GM21447 (cell line): Measurements from ENCODE around the gene ZNF705A.
"Not testable (repeated sequence)": the region's sequence is repeated elsewhere in the genome, so short reads cannot be mapped to it uniquely, and the experiment has no call there.

Experiments used
- ATAC-seq: cut with Tn5 transposase; IDR thresholded peaks from one replicate; pipeline ENCODE4 v1.9.1; 2021; ENCODE audit not compliant: unreplicated experiment

The ZNF705A gene

DNA sequence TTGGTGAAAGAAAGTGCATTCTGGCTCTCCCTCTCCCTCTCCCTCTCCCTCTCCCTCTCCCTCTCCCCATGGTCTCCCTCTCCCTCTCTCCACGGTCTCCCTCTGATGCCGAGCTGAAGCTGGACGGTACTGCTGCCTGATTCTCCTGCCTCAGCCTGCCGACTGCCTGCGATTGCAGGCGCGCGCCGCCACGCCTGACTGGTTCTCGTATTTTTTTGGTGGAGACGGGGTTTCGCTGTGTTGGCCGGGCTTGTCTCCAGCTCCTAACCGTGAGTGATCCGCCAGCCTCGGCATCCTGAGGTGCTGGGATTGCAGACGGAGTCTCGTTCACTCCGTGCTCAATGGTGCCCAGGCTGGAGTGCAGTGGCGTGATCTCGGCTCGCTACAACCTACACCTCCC, 26.5 kb downstream of the ZNF705A start:
- not testable (repeated sequence) for ATAC-seq

GRCh38 chr12:8184206-8184605, 27.4 kb downstream of the ZNF705A start:
- not testable (repeated sequence) for ATAC-seq

DNA sequence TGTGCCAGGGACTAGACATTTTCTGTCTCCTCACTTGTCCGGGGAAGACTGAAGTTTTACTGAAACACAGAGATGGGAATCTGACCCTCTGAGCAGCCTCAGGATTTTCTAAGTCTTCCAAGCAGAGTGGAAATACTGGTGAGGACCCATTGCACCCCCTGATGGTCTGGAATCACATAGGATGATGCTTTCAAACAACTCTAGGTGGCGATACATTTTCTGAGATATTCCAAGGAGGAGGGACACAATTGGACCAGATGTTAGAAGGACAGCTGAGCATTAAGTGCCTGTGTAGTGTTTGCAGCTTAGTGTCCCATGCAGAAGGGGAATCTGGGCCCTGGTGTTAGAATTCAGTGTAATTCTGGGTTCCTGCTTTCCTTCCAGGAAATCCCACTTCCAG, 31.3 kb downstream of the ZNF705A start:
- not testable (repeated sequence) for ATAC-seq

DNA sequence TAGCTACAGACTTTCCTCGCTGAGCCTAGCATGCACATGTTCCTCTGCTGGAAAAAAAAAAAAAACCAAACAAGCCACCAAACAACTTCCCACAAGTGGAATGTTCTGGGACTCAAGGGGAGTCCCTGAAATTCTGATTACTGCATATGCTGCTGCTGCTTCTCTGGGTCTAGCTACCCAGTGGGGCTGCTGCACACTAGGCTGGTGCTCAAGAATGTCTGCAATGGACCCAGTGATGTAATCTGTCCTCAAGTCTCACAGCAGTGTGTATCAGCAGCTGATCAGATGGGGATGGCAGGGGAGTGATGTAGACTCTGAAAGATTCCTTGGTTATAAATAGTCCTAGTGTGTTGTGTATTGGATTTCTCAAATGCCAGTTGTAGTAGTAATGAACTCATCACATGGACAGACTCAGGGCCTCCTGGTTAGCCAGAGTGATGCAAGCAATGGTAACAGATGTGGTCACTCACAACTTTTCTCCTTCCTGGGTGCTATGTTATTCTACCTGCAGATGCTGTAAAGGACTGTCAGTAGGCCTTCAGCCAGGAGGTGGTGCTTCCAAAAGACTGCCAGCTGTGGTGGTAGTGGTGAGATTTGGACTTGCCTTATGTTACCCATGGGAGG, 41.0 kb downstream of the ZNF705A start:
- not testable (repeated sequence) for ATAC-seq

DNA sequence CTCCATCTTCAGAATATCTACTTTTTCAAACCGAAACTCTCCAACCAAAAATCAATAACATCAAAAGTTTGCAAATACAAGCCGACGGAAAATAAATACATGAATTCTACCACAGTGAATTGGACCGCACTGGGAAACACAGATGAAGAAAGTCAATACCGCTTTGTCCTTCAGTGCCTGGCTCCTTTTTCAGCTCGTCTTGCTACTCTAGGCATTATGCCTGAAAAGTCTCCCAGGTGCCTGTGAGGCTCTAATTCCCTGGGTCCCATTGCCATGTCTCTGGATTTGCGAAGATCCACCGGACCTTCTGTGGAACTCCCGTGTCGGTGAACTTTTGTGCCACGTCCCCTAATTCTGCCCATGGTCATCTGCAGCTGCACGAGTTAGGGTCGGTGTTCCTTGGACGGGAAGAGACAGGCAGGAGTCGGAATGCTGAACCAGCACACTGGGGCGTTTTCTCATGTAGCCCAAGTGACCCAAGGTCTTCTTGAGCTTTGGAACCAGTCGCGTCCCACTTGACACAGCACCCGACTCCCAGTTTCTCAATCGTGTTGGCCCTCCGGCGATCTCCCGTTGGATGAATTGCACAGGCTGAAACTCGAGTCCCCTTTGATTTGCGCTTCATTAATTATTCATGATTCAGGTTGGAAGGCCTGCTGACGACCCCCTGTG, 62.0 kb downstream of the ZNF705A start:
- not testable (repeated sequence) for ATAC-seq

- ATAC-seq, result not testable (repeated sequence)
Measured at GRCh38 chr12:8221375-8221774, 64.6 kb downstream of the ZNF705A start.

DNA sequence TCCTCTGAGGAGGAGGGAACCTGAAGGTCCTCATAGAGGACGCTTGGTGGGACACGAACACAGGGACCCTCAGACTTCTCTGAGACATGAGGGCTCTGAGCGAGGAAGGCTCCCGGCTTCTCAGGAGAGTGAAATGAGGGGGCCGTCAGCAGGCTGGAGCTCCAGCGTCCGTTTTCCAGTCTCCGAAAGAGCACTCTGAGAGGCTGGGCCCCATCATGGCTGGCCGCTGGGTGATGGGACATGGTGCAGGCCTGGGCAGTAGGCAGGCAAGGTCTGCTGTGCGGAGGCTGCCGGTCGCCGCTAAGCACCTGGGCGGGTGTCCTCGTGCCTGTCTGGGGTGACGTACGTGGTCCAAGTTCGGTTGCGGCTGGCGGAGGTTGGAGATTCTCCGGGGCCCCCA, 65.0 kb downstream of the ZNF705A start:
- ATAC-seq, result not testable (repeated sequence)

GRCh38 chr12:8222303-8222702, 65.5 kb downstream of the ZNF705A start:
- not testable (repeated sequence) for ATAC-seq

GRCh38 chr12:8223646-8224045, 66.8 kb downstream of the ZNF705A start:
- not testable (repeated sequence) for ATAC-seq

GRCh38 chr12:8224782-8225181, 68.0 kb downstream of the ZNF705A start:
- ATAC-seq, result not testable (repeated sequence)

DNA sequence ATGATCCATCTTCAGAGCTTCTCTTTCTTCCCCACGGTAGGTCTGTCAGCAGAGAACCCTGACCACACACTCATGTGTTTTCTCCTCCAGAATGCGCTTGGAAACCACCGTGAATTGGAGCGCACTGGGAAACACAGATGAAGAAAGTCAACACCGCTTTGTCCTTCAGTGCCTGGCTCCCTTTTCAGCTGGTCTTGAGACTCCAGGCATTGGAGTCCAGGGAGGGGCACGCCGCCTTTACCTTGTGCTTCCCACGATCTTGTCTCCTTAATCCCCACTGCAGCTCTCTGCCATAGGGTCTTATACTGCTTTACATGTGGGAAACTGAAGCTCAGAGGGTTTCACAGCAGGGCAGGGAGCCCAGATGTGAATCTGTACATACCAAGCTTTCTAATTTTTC, 69.5 kb downstream of the ZNF705A start:
- ATAC-seq, result no peak

DNA sequence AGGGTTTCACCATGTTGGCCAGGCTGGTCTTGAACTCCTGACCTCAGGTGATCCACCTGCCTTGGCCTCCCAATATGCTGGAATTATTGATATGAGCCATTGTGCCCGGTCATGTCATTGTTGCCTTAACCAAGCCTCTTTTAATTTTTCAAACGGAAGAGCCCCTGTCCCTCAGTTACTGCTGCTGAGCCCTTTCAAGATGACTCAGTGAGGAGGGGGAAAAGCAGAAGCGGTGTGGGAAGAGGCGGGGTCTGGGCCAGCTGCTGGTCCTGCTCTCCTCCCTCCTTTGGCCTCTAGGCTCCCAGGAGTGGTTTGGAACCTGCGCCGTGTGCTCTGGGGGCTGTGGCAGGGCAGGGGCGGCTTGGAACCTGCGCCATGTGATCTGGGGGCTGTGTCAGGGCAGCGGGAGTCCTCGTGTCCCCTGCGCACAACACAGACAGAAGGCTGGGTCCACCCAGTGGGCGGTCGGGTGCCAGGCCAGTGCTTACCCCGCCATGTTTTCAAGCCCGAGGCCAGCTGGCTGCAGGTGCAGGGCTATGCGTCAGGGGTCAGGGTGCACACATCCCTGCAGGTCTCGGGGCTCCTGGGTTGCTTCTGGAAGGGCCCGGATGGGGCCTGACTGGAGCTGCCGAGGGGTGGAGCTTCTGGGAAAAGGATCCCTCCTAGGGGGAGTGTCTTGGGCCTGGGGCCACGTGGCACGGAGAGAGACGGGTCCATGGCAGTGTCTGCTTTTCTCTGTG, 70.3 kb downstream of the ZNF705A start, which contains the start of gene FAM90A1:
TSS of gene FAM90A1 (minus strand) at position 627 of the 740 bp plus-strand sequence. CDS start 2,786 bp downstream, outside the sequence.
- not testable (repeated sequence) for ATAC-seq

GRCh38 chr12:8227732-8228077, 70.9 kb downstream of the ZNF705A start:
- ATAC-seq, result not testable (repeated sequence)

GRCh38 chr12:8228607-8229006, 71.8 kb downstream of the ZNF705A start:
- ATAC-seq, result not testable (repeated sequence)

DNA sequence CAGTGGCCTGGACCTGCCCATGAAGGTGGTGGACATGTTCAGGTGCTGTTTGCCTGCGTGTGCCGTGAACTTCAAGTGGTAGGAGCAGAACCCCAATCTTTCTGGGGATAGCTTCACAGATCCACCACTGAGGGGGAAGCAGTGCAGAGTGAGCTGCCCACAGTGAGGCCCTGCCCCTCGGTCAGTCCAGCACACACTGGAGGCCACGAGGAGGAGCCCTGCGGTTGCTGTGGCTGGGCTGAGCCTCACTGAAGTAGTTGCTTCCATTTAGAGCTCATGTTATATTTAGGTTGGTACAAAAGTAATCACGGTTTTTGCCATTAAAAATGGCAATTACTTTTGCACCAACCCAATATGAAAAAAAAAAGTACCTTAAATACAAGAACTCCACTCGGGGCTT, 72.7 kb downstream of the ZNF705A start:
- ATAC-seq, result not testable (repeated sequence)
